Fibroblast of lung (primary cell): ENCODE data around the gene MEGF6. TPM values are rescaled to one million over a fixed set of nuclear protein-coding genes. Genes with fewer than 3 reads are reported as not detected.

Experiments
- DNase-seq, 2 donors: peaks; one replicate each; pipeline versions ENCODE4 v3.0.0 to v3.0.0-alpha.2; 2010; ENCODE audit warnings: low read depth in 2 of 2
- H2AFZ ChIP-seq: 2 replicates; pipeline ENCODE4 v1.5.1; 2012; ENCODE audit warnings: low read length, control low read depth, inconsistent platforms
- H3K27ac ChIP-seq: 2 replicates; pipeline ENCODE4 v1.5.1; 2011; ENCODE audit warnings: low read length, control low read depth; ENCODE audit not compliant: insufficient read depth
- H3K27me3 ChIP-seq: 2 replicates; pipeline ENCODE4 v1.5.1; 2011; ENCODE audit warnings: mild to moderate bottlenecking, low read length; ENCODE audit not compliant: control insufficient read depth, insufficient read depth
- H3K36me3 ChIP-seq: 2 replicates; pipeline ENCODE4 v1.5.1; 2011; ENCODE audit warnings: low read length; ENCODE audit not compliant: control insufficient read depth, insufficient read depth
- H3K4me1 ChIP-seq: 2 replicates; pipeline ENCODE4 v1.5.1; 2011; ENCODE audit warnings: low read length; ENCODE audit not compliant: control insufficient read depth, insufficient read depth; ENCODE audit errors: extremely low read depth
- H3K4me2 ChIP-seq: 2 replicates; pipeline ENCODE4 v1.5.1; 2011; ENCODE audit warnings: low read length, control low read depth; ENCODE audit not compliant: insufficient read depth; ENCODE audit errors: extremely low read depth
- H3K4me3 ChIP-seq, 4 experiments: fragments of 200-600 bp in 1 of 4; sonication (generic) in 1 of 4; replicated peaks in 1 of 4; 2 replicates each; pipeline ENCODE4 v1.5.1; 2011 to 2016; ENCODE audit warnings: low read length in 4 of 4, low read depth in 3 of 4, mild to moderate bottlenecking in 3 of 4, control low read depth in 2 of 4, inconsistent platforms in 1 of 4, mixed read lengths in 1 of 4; ENCODE audit not compliant: insufficient read depth in 1 of 4; ENCODE audit errors: control extremely low read depth in 1 of 4
- H3K79me2 ChIP-seq: 2 replicates; pipeline ENCODE4 v1.5.1; 2012; ENCODE audit warnings: mild to moderate bottlenecking, low read length, inconsistent platforms; ENCODE audit not compliant: control insufficient read depth, insufficient read depth
- H3K9ac ChIP-seq: 2 replicates; pipeline ENCODE4 v1.5.1; 2011; ENCODE audit warnings: mild to moderate bottlenecking, low read length, control low read depth; ENCODE audit not compliant: insufficient read depth
- H3K9me3 ChIP-seq: 2 replicates; pipeline ENCODE4 v1.5.1; 2012; ENCODE audit warnings: low read depth, low read length; ENCODE audit not compliant: control insufficient read depth, insufficient read depth
- H4K20me1 ChIP-seq: 2 replicates; pipeline ENCODE4 v1.5.1; 2011; ENCODE audit warnings: low read length; ENCODE audit not compliant: control insufficient read depth, insufficient read depth; ENCODE audit errors: extremely low read depth
- EZH2 ChIP-seq: IDR thresholded peaks from 2 replicates; pipeline ENCODE4 v1.5.1; 2012; ENCODE audit warnings: low read length, control low read depth, mild to moderate bottlenecking; ENCODE audit errors: missing control alignments
- polyA plus RNA-seq, 2 donors: library from polyadenylated mRNA; depleted of rRNA in 1 of 2; stranded (reverse) in 1 of 2; unstranded in 1 of 2; fragments of >200 nt; gene quantifications; 2 replicates each; pipeline ENCODE4 v1.2.1, GENCODE V29; 2011 to 2012; ENCODE audit warnings: missing spikeins in 1 of 2
- total RNA-seq: library from RNA; depleted of rRNA; stranded (reverse); fragments of >200 nt; gene quantifications from 2 replicates; pipeline ENCODE4 v1.2.1, GENCODE V29; 2014
- TF ChIP-seq, protein P1 (sequence below), 2 donors: IDR thresholded peaks in 1 of 2; conservative IDR thresholded peaks in 1 of 2; 1 replicate in 1 of 2; 2 replicates in 1 of 2; pipeline ENCODE4 v1.5.1; 2011 to 2012; ENCODE audit warnings: low read length in 2 of 2, control low read depth in 1 of 2, inconsistent platforms in 1 of 2, low read depth in 1 of 2, mild to moderate bottlenecking in 1 of 2

The MEGF6 gene
- total and polyA plus RNA-seq, 2 donors (not counting 1 experiment from before 2014, with no cell fraction given), result 1.6 to 11.6 TPM

DNA sequence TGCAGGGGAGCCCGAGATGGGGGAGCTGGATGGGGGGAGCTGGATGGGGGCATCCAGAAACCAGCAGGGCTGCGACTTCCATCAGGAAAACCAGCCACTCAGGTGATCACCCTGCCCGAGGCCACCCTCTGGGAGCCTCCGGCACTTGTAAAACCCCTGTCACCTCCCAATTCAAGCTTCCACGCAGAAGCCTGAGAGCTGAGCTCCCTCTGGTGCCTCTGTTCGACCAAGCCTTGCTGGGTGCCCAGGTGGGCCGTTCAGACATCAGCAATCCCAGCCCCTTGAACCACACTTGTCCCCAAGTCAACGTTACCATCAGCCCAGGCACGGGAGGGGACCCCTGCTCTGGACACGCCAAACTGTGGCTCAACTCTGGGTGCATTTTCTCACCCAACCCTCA lies 59.6 kb downstream of the MEGF6 start:
- Histone ChIP-seq H3K9ac (no peak overlapping the region), H3K27ac (no peak overlapping the region), H3K9me3 (no peaks in the 10 kb centered on the region), H3K4me3 (no peak overlapping the region), H3K27me3 (no peaks in the 10 kb centered on the region), H3K4me1 (peaks cover 8% of the 10 kb centered on the region), H3K79me2 (no peaks in the 10 kb centered on the region), H2AFZ (no peak overlapping the region), H3K4me2 (no peak overlapping the region), H3K36me3 (no peaks in the 10 kb centered on the region), H4K20me1 (peaks cover 1% of the 10 kb centered on the region)
- DNase-seq, result no peak
- TF ChIP-seq EZH2, result no peak

DNA sequence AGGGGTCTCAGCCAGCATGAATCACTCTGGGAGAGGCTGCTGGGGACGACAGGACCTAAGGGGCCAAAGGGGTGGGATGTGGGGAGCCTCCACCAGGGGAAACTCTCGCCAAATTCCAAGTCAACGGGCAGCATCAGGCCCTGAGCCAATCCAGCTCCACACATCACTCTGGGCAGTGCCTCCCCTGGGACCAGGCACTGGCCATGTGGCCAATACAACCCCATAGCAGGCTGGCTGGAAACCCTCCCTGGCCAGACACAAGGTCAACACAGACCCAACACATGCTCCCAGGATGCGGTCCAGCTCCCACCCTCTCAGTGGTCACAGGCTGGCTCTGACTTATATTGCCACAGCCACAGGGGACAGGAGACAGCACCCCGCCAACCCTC lies 60.0 kb downstream of the MEGF6 start:
- Histone ChIP-seq H4K20me1 (peaks cover 1% of the 10 kb centered on the region), H3K4me3 (no peak overlapping the region), H3K9ac (no peak overlapping the region), H3K9me3 (no peaks in the 10 kb centered on the region), H3K4me1 (peaks cover 9% of the 10 kb centered on the region), H3K79me2 (no peaks in the 10 kb centered on the region), H3K36me3 (no peaks in the 10 kb centered on the region), H3K27me3 (no peaks in the 10 kb centered on the region), H2AFZ (no peak overlapping the region), H3K4me2 (no peak overlapping the region), H3K27ac (no peak overlapping the region)
- no peak for DNase-seq
- TF ChIP-seq EZH2, result no peak
- TF ChIP-seq, protein P1, sequence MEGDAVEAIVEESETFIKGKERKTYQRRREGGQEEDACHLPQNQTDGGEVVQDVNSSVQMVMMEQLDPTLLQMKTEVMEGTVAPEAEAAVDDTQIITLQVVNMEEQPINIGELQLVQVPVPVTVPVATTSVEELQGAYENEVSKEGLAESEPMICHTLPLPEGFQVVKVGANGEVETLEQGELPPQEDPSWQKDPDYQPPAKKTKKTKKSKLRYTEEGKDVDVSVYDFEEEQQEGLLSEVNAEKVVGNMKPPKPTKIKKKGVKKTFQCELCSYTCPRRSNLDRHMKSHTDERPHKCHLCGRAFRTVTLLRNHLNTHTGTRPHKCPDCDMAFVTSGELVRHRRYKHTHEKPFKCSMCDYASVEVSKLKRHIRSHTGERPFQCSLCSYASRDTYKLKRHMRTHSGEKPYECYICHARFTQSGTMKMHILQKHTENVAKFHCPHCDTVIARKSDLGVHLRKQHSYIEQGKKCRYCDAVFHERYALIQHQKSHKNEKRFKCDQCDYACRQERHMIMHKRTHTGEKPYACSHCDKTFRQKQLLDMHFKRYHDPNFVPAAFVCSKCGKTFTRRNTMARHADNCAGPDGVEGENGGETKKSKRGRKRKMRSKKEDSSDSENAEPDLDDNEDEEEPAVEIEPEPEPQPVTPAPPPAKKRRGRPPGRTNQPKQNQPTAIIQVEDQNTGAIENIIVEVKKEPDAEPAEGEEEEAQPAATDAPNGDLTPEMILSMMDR (conservative IDR thresholded peaks at IDR 0.05 in 1 of 2, IDR thresholded peaks at IDR 0.05 in 1 of 2; ENCODE audit: low read depth in 1 of 2, low read length in 2 of 2), result no peak

DNA sequence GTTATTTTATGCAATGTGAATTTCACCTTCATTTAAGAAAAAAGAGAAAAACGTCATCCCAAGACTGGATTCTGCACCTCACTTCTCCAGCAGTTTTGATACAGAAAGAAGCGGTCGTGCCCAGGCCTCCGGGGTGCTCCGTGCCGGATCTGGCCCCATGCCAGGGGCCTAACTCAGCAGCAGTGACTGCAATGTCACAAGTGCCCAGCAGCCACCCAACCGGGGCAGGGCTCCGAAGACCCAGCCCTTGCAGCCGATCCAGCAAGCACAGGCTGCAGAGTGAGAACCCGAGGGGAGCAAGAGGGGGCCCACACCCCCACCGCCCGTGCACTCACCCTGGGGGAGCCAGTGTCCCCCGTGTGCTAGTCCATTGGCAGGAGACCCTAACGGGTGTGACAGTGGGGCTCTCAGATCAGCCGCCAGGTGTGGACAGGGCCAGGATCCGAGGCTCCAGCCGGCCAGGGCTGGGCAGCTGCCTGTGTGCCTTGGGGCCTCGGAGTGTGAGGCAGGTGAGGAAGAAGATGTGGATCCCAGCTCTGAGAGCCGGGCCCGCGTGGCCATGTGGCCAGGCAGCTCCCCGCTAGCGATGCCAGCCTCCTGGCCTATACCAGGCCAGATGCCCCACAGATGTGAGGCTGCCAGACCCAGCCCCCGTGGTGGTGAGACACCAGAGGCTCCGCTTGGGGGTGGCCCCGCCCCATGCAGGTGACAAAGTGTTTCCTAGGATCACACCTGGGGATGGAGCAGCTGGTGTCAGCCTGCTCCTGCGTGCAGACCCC lies 60.6 kb downstream of the MEGF6 start:
- peaks cover 1% of the 10 kb centered on the region for H4K20me1 ChIP-seq
- no peak overlapping the region for H3K4me2 ChIP-seq
- H3K9me3 ChIP-seq, result no peaks in the 10 kb centered on the region
- no peak overlapping the region for H2AFZ ChIP-seq
- H3K9ac ChIP-seq, result no peak overlapping the region
- no peak overlapping the region for H3K27ac ChIP-seq
- DNase-seq, result no peak
- H3K79me2 ChIP-seq, result no peaks in the 10 kb centered on the region
- H3K27me3 ChIP-seq, result no peaks in the 10 kb centered on the region
- no peaks in the 10 kb centered on the region for H3K36me3 ChIP-seq
- no peak for TF ChIP-seq EZH2
- H3K4me1 ChIP-seq, result peaks cover 13% of the 10 kb centered on the region
- no peak overlapping the region for H3K4me3 ChIP-seq

DNA sequence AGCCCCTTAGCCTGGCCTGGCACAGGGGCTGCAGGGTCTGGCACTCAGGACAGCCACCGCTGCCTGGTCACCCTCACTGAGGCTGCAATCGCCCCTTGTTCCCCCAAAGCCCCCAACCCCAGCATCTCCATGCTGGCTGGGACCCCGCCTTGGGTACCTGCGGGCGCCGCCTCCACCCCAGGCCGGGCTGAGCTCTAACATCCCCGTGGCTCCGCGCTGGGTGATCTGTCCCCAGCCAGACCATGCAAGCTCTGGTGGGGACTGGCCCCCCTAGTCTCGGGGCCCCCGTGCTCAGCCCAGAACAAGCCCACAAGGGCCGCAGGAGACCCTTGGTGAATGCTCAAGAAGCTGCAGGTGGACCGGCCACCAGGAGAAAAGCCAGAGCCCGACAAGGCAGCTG lies 62.4 kb downstream of the MEGF6 start:
- Histone ChIP-seq H2AFZ (no peak overlapping the region), H3K9me3 (no peaks in the 10 kb centered on the region), H3K4me1 (peaks cover 15% of the 10 kb centered on the region), H3K4me2 (no peak overlapping the region), H3K27ac (no peak overlapping the region), H3K9ac (no peak overlapping the region), H3K4me3 (no peak overlapping the region), H3K36me3 (no peaks in the 10 kb centered on the region), H3K79me2 (no peaks in the 10 kb centered on the region), H3K27me3 (no peaks in the 10 kb centered on the region), H4K20me1 (peaks cover 1% of the 10 kb centered on the region)
- DNase-seq, result no peak
- TF ChIP-seq, protein P1 (conservative IDR thresholded peaks at IDR 0.05 in 1 of 2, IDR thresholded peaks at IDR 0.05 in 1 of 2; ENCODE audit: low read depth in 1 of 2, low read length in 2 of 2), result no peak
- TF ChIP-seq EZH2, result no peak
